ENCODE measurements around the gene GSTT4.

The GSTT4 gene

DNA sequence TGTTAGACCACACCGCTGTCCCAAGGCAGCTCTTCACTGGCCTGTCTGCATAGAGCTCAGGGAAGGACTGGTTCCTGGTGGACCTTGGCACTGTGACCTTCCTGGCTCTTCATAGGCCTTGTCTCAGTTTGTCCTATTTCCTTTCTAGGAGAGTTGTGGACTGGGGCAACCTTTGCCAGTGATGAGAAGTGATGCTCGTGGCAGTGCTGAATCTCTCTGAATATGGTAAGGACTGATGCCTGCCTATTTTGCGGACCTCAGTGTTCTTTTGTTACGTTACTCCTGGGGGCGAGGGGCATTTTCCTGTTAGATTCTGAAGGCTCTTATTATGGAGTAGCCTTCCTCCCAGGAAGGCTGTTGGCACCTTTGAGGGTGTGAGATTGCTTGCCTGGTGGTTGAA is 30.0 kb upstream of the GSTT4 start:
- in situ Hi-C loops (cut with MboI; ENCODE audit: low sequenced_read_pairs, unreplicated experiment): no loop called here

DNA sequence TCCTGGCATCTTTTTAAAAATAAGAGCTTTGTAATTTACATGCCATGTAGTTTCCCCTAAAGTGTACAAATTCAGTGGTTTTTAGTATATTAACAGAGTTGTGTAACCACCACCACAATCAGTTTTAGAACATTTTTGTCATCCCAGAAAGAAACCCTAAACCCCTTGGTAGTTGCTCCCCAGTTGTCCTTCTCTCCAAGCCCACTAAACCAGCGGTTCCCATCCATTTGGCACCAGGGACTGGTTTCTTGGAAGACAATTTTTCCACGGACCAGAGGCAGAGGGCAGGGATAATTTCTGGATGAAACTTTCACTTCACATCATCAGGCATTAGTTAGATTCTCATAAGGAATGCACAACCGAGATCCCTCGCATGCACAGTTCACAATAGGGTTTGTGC is 28.5 kb upstream of the GSTT4 start:
- DNase-seq (ENCODE audit: low spot score): no peak
- TF ChIP-seq, protein P1, sequence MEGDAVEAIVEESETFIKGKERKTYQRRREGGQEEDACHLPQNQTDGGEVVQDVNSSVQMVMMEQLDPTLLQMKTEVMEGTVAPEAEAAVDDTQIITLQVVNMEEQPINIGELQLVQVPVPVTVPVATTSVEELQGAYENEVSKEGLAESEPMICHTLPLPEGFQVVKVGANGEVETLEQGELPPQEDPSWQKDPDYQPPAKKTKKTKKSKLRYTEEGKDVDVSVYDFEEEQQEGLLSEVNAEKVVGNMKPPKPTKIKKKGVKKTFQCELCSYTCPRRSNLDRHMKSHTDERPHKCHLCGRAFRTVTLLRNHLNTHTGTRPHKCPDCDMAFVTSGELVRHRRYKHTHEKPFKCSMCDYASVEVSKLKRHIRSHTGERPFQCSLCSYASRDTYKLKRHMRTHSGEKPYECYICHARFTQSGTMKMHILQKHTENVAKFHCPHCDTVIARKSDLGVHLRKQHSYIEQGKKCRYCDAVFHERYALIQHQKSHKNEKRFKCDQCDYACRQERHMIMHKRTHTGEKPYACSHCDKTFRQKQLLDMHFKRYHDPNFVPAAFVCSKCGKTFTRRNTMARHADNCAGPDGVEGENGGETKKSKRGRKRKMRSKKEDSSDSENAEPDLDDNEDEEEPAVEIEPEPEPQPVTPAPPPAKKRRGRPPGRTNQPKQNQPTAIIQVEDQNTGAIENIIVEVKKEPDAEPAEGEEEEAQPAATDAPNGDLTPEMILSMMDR (IDR thresholded peaks at IDR 0.05; ENCODE audit: borderline replicate concordance, control extremely low read depth, extremely low read depth, insufficient read depth, missing control alignments): no peak
- in situ Hi-C loops (cut with MboI; ENCODE audit: low sequenced_read_pairs, unreplicated experiment): no loop called here

More for the DNA sequence above, 30.0 kb upstream of the GSTT4 start:
- TF ChIP-seq, protein P1 (IDR thresholded peaks at IDR 0.05; ENCODE audit: borderline replicate concordance, control extremely low read depth, extremely low read depth, insufficient read depth, missing control alignments): no peak
- no peak for DNase-seq (ENCODE audit: low spot score)

DNA sequence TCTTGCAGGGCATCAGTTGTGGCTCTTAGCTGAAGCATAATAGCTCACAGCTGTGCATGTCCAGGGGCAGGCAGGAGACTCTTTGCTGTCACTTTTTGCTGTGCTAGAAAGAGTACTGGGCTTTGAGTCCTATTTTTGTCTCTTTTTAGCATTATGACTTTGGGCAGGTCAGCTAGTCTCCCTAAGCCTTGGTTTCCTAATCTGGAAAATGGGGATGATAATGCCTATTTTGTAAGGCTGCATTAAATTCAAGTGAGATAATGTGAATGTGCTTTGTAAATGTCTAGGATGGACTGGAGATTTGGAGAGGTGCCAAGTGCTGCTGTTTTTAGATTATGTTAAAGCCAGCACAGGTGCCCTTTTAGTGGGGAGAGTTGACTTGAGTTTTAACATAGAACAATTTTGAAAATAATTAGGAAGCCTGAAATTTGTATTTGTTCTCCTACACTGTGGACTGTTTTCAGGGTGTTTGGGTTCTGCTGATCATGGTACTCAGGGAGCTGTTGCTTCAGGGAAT is 25.0 kb upstream of the GSTT4 start:
- in situ Hi-C loops (cut with MboI; ENCODE audit: low sequenced_read_pairs, unreplicated experiment): no loop called here
- no peak for DNase-seq (ENCODE audit: low spot score)
- TF ChIP-seq, protein P1 (IDR thresholded peaks at IDR 0.05; ENCODE audit: borderline replicate concordance, control extremely low read depth, extremely low read depth, insufficient read depth, missing control alignments): no peak

DNA sequence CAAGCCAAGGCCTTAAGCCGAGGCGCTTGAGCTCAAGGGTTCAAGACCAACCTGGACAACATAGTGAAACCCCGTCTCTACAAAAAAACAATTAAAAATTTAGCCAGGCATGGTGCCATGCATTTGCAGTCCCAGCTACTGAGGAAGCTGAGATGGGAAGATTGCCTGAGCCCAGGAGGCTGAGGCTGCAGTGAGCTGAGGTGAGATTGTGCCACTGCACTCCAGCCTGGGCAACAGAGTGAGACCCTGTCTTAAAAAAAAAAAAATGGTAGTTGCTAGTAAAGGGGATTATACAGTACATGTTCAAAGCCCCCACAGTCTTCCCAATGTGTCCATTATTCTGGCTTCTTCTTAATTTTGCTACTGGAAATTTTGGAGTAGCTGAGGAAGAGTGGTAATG is 24.1 kb upstream of the GSTT4 start:
- TF ChIP-seq, protein P1 (IDR thresholded peaks at IDR 0.05; ENCODE audit: borderline replicate concordance, control extremely low read depth, extremely low read depth, insufficient read depth, missing control alignments): no peak

DNA sequence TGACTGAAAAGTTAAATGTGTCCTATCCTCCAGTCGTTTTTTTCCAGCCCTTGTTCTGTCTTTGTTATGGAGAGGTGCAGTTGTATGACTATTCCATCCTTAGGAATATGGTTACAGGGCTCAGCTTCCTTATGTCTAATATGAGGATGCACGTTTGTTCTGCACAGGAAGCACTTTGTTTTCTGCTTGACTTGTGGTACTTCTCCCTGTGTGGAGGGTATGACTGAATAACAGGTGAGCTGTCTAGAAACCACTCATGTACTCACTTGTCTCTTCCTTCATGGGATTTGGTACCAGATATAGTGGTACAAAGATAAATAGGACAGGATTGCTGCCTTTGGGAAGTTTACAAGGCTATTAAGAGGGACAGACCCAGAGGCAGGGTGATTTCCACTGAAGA is 23.3 kb upstream of the GSTT4 start:
- in situ Hi-C loops (cut with MboI; ENCODE audit: low sequenced_read_pairs, unreplicated experiment): no loop called here
- DNase-seq (ENCODE audit: low spot score): no peak
- TF ChIP-seq, protein P1 (IDR thresholded peaks at IDR 0.05; ENCODE audit: borderline replicate concordance, control extremely low read depth, extremely low read depth, insufficient read depth, missing control alignments): no peak

More for the DNA sequence above, 24.1 kb upstream of the GSTT4 start:
- in situ Hi-C loops (cut with MboI; ENCODE audit: low sequenced_read_pairs, unreplicated experiment): no loop called here
- no peak for DNase-seq (ENCODE audit: low spot score)

DNA sequence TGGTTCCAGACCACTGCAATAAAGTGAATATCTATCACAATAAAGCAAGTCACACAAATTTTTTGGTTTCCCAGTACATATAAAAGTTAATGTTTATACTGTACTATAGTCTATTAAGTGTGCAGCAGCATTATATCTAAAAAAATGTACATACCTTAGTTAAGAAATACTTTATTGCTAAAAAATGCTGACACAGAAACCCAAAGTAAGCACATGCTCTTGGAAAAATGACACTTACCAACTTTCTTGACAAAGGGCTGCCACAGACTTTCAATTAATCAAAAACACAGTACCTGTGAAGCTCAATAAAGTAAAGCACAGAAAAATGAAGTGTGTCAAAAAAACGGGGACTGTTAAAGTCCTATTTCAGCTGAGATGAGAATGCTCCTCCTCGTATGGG is 22.7 kb upstream of the GSTT4 start:
- TF ChIP-seq, protein P1 (IDR thresholded peaks at IDR 0.05; ENCODE audit: borderline replicate concordance, control extremely low read depth, extremely low read depth, insufficient read depth, missing control alignments): no peak
- DNase-seq (ENCODE audit: low spot score): no peak
- in situ Hi-C loops (cut with MboI; ENCODE audit: low sequenced_read_pairs, unreplicated experiment): no loop called here

All from GM13976 (cell line).